Caki2 (cell line): ENCODE measurements around the gene EDARADD. TPM values are rescaled to one million over a fixed set of nuclear protein-coding genes. Genes with fewer than 3 reads are reported as not detected.
"Not testable (repeated sequence)": the region's sequence is repeated elsewhere in the genome, so short reads cannot be mapped to it uniquely, and the experiment has no call there.

Experiments
- DNase-seq: peaks from one replicate; pipeline ENCODE4 v3.0.0-alpha.2; 2015; ENCODE audit warnings: low read depth
- in situ Hi-C: cut with HindIII; loops from 2 replicates; pipeline ENCODE4 v1.10.0; 2016; ENCODE audit warnings: low sequenced_read_pairs, low pct_unique_long_range_greater_than_20kb, mixed read lengths
- total RNA-seq: library from RNA; depleted of rRNA; stranded (reverse); fragments of >200 nt; shearing (Covaris generic); gene quantifications from 2 replicates; pipeline ENCODE4 v1.2.3, GENCODE V29; 2014; ENCODE audit warnings: low replicate concordance

The EDARADD gene
- total RNA-seq, 1 experiment from 2014 or later, result not detected

DNA sequence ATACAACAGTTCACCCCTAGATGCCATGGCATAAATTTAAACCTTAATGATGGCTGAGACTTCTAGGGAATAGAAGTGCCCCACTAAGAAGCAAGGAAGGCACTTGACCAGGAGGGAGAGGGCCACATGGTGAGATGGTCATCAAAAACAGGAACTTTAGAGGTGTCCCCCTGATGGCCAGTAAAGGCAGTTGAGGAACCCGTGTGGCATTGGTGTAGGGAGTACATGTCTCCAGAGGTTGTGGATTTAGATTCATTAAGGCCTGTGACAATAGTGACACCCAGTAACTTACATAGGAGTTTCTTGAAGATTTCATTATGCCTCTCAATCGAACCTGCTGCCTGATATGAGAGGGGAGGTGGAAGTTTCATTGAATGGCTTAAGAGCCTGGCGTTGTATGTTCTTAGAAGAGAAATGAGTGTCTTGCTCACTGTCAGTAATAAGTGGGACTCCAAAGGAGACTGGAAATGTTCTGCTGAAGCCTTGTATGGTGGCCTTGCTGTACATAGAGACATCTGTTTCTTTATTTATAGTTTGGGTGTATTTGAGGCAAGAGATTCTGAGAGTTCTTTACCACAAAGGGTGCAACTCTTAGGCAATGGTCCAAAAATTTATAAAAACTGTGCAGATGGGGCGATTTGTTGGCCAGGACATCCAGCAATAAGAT, 27.9 kb downstream of the EDARADD start:
- DNase-seq, result no peak
- in situ Hi-C loops, result no loop called here

DNA sequence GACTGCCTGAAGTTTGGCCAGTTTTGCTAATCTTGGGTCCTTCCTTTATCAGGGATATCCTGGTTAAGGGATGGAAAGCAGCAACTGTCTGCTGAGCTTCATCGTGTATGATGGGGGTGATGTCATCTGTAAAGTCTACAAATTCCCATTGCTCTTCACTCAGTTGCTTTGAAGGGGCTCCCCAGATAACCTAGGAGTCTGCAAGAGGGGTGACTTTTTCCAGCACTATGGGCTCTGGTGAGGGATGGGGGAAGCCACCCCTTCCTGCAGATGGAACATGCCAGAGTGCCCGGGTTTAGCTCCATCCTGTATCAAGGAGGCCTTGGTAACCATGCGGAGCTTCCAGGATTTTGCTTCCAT, 28.4 kb downstream of the EDARADD start:
- in situ Hi-C loops, result no loop called here

DNA sequence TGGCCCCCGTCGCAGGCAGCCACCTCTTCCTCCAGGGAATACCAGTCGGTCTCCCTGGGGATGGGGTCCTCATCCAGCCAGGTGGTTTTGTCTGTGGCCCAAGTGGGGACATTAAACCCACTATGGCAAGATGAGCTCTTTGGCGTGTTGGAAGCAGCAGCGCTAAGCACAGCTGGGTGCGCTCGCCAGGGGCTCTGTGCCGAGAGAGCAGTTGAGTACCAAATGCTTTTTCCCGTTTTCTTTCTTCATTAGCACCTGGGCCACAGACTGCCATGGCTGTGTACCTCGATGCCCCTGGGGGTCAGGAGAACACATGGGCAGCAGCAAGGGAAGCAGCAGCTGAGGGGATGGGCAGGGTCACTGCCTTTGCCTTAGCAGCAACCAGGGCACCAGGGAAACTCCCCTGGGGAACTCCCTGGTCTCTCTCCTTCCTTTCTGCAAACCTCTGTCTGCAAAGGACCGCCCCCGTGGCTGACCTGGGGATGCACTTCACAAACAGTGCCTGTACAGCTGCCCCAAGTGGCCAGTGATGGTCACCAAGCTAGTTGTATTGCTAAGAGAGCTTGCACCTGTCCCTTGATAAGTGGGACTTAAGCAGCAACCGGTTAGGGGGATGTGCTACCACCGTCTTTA, 31.1 kb downstream of the EDARADD start:
- peak; percentile 19 for DNase-seq
- in situ Hi-C loops, result no loop called here

More for the DNA sequence above, 28.4 kb downstream of the EDARADD start:
- DNase-seq, result no peak

DNA sequence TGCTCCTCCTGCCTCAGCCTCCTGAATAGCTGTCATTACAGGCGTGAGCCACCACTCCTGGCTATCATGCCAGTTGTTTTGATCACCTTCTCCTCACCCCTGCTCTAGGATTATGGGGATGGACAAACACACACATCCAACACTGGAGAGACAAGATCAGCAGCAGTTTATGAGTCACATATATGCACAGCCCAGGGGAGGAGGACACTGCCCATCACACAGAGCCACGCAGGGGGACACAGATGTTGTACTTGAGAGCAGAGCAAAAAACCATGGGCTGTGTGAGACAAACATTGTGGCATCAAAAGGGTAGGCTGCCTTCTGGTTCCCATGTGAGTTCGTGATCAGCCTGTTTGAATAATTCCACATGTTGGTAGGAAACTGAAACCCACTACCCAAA, 32.1 kb downstream of the EDARADD start:
- in situ Hi-C loops, result no loop called here
- DNase-seq, result no peak

DNA sequence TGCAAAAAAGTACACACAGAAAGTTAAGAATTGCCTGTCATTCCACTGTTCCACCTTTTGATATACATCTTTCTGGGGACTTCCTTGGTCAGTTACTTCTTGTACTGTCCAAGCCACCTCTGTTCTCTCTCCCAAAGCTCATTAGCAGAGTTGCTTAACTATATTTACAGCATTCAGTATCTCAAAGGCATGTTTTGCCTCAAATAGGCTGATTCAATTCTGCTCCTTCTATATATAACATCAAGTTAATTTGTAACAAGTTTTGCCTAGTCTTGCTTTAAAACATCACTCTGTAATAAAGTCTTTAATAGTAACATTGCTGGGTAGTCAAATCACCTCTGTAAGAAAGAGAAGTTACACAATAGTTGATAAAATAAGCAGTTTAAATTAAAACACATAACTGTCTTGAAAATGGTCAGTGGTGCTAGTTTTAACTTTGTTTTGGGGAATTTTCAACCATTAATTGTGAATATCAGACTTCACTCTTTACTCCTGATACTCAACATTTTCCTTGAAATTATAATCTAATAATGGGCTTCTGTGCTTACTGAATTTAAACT, 35.7 kb downstream of the EDARADD start:
- in situ Hi-C loops, result no loop called here
- DNase-seq, result no peak

DNA sequence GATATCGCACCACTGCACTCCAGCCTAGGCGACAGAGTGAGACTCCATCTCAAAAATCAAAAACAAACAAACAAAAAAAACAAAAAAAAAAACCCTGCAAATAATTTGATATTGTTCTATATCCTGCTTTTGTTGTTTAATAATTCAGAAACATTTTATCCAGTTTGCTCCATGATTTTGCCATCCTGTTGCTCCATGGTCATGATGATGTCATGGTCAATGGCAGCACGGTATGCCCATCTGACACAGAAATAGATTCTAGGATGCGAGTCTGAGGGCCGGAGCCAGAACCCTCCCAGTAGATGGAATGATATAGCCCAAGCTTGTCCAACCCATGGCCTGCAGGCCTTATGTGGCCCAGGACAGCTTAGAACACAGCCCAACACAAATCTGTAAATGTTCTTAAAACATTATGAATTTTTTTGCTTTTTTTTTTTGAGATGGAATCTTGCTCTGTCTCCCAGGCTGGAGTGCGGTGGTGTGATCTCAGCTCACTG, 39.8 kb downstream of the EDARADD start:
- in situ Hi-C loops, result no loop called here
- no peak for DNase-seq

DNA sequence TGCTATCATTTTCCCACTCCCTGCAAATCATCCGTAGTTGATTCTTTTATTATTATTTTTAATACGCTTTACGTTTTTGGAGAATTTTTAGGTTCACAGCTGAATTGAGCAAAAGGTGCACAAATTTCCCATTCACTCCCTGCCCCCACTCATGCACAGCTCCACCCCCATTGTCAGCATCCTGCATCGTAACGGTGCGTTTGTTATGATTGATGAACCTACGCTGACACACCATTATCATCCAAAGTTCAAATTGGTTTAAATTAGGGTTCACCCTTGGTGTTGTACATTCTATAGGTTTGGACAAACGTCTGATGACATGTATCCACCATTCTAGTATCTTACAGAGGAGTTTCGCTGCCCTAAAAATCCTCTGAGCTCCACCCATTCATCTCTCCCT, 44.5 kb downstream of the EDARADD start:
- in situ Hi-C loops, result no loop called here
- DNase-seq, result no peak

DNA sequence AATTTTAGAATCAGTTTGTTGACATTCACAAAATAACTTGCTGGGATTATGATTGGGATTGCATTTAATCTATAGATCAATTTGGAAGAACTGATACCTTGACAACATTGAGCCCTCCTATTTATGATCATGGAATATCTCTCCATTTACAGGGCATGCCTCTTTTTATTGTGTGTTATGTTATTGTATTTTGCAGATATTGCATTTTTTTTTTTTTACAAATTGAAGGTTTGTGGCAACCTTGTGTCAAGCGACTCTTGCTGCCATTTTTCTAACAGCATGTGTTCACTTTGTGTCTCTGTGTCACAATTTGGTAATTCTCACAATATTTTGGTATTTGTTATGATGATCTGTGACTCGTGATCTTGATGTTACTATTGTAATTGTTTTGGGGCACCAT, 46.3 kb downstream of the EDARADD start:
- in situ Hi-C loops, result no loop called here

DNA sequence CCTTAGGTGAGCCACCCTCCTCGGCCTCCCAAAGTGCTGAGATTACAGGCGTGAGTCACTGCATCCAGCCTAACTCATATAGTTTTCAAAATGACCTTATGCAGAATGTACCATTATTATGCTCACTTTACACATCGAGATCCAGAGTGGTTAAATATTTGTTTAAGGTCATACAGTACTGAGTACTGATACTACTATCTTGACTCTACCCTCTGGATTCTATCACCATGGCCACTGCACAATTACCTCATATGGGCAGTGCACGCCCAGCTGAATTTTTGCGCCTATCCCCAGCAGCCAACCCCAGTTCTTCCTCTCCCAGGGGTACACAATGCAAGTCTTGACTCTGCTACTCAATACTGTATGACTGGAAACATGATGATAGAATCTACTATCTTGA, 56.7 kb downstream of the EDARADD start:
- DNase-seq, result no peak
- in situ Hi-C loops, result no loop called here

More for the DNA sequence above, 46.3 kb downstream of the EDARADD start:
- no peak for DNase-seq

DNA sequence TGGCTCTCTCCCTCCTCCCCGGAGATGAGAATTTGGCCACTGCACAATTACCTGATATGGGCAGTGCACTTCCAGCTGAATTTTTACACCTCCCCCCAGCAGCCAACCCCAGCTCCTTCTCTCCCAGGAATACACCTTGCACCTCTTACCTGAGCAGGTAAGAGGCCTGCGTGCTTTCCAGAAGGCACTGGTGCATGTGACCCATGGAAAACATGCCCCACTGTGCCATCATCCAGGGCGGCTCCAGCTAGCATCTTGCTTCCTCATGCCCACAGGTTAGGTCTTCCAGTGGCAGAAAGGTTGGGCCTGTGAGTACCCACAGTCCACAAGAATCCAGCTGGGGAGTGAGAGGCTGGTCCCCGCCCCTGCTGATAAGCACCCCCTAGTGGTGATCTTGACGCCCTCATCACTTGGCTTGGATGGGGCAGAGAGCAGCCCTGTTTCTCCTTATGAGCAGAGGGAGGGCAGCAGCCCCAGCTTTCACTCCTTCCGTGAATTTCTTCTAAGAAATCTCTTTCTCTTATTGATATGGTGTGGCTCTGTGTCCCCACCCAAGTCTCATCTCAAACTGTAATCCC, 57.8 kb downstream of the EDARADD start:
- in situ Hi-C loops, result no loop called here
- DNase-seq, result no peak

DNA sequence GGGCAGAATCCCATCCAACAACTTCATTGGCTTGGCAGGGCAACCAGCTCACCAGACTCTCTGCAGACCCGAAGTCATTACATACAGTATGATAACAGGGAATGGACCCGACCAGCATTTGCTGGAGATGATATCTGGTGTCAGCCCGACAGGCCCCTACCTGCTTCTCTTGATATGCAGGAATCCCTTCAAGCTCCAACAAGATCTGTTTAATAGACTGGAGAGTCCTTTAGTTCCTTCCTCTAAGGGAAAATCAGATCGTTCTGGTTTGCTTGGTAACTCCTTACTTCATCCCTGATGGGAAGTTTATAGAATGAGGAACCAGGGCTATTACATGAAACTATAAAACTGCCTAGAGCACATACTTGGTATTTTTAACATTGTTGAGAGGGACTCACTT, 61.2 kb downstream of the EDARADD start:
- DNase-seq, result no peak

DNA sequence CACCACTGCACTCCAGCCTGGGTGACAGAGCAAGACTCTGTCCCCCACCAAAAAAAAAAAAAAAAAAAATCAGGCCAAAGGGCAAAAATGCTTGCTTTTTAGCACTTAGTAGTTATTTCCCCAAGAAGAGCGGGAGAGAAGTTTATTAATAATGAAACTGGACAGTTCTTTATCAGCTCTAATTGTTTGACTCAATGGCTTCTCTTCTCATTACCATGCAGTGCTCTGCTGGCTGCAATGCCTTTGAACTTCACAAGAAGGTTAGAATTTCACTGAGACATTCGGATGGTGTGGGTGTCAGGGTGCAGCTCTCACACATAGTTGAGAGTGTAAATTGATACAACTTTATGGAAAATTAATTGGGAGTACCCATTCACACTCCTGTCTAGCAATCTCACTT, 63.7 kb downstream of the EDARADD start:
- DNase-seq, result no peak
- in situ Hi-C loops, result no loop called here

More for the DNA sequence above, 61.2 kb downstream of the EDARADD start:
- in situ Hi-C loops, result no loop called here

DNA sequence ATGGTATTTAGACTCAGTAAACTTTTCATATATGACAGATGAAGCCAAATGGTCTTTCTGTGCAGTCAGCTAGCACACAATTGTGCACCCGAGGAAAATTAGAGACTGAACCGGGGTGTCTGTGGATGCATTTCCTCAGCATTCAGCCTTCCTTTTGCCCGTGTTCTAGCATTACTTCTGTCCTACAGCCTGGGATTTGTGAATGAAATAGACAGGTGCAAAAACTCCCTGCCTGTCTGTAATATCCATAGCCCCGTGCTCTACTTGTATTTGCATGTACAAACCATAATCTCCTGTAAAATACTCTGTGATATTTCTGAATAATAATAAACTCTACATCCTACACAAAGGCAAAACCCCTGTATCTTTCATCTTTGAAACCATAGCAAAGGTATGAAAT, 64.9 kb downstream of the EDARADD start:
- in situ Hi-C loops, result no loop called here
- DNase-seq, result no peak

DNA sequence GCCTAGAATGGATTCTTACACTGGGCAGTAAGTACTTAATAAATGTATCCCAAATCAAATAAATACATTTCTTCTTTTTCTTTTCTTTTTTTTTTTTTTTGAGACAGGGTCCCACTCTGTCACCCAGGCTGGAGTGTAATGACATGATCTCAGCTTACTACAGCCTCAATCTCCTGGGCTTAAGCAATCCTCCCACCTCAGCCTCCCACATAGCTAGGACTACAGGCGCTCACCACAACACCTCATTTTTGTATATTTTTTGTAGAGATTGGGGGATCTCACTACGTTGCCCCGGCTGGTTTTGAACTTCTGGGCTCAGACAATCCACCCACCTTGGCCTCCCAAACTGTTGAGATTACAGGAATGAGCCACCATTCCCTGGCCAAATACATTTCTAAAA, 66.0 kb downstream of the EDARADD start:
- in situ Hi-C loops, result no loop called here
- no peak for DNase-seq

DNA sequence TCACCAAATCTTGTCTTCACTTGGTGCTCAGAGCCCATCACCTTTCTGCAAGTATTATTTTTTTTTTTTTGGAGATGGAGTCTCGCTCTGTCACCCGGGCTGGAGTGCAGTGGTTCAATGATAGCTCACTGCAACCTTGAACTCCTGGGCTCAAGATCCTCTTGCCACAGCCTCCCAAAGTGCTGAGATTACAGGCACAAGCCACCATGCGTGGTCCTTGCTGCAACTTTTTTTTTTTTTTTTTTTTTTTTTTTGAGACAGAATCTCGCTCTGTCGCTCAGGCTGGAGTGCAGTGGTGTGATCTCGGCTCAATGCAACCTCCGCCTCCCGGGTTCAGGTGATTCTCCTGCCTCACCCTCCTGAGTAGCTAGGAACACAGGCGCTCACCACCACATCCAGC, 70.1 kb downstream of the EDARADD start:
- in situ Hi-C loops, result not testable (repeated sequence)

DNA sequence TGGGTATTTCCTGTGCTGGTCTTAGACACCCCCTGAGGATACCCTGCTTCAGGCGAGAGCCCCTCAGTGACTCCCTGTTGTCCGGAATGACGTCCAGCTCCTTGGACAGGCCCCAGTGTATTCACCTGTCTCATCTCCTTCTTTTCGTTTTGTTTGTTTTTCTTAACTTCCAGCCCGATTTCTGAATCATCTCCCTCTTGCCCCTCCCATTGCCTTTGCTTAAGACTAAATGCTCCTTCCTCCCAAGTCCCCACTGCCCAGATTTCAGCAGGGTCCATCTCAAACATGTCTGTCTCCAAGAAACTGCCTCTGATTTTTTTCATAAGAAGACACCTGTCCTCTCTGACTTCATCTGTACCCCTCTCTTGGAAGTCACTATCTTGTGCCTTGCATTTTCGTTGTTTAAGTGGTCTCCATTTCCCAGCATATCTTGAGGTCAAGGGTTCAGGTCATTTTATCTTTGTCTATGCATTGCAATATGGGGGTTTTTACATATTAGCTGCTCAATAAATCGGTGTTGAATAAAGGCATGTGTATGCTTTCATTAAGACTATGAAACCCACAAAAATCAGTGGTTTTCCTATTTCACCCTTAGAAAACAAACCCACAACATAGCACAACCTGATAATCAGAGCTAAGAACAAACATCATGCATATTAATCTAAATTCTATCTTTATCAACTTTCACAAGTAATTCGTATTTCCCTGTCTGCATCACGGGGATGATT, 71.3 kb downstream of the EDARADD start:
- no peak for DNase-seq
- in situ Hi-C loops, result no loop called here

More for the DNA sequence above, 70.1 kb downstream of the EDARADD start:
- not testable (repeated sequence) for DNase-seq

DNA sequence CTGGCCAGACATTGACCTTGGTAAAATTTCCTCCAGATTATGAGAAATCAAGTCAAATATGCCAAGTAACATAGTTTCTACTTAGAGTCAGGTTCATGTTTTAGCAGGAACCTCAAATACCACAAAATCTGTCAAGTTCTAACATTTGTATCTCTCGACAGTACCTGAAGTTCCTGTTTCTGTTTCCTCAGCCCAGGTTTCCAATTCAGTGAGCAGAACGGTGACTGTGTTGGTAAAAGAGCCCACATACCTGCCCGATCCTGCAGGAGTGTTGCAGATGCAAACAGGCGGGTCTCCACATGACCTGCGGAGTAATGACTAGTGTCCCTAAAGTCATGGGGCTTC, 71.8 kb downstream of the EDARADD start:
- in situ Hi-C loops, result no loop called here
- DNase-seq, result no peak

DNA sequence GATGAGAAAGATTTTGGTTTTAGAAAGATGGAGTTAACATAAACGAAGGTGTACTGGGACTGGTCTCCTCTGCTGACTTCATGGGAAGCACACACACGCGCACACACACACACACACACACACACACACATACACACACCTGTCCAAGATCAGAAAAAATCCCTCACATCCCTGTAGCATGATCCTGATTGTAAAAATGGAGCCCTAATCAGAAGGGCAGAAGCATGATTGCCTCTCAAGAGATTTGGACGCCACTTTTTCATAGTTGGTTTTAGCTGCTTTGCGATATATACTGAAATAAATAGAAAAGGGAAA, 73.2 kb downstream of the EDARADD start:
- in situ Hi-C loops, result no loop called here
- DNase-seq, result no peak

DNA sequence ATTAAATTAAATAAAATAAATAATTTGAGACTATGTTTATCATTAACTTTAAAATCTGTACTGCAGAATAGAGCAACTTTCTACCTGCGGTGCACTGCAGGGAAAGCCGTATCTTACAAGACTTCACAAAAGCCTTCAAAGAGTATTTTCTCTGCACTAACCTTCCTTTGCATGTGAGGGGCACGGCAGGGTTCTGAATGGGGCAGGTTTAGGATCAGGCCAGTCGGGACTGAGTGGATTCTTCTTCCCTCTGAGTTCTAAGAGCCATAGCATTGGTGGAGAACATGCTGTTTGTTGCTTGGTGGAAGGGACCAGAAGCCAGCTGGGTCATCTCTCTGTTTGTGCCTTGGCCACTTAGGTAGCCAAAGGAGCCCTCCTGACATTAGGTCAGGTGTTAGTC, 74.5 kb downstream of the EDARADD start:
- in situ Hi-C loops, result no loop called here
- DNase-seq, result no peak
